Kidney (tissue), 14 donors: Measurements from ENCODE around the gene PKIG. TPM values are rescaled to one million over a fixed set of nuclear protein-coding genes. Genes with fewer than 3 reads are reported as not detected.
A peak's percentile ranks its signal among the peaks of the same experiment; 100 is the strongest.

Experiments
- DNase-seq, 5 donors: peaks; one replicate each; pipeline ENCODE4 v3.0.0-alpha.2; 2013 to 2020
- FAIRE-seq: peaks from 2 replicates; lab custom pipeline; 2012; peaks lifted over from hg19 to GRCh38; lab: Jason Lieb, UNC
- H3K27ac ChIP-seq, 2 donors: one replicate each; pipeline ENCODE4 v1.7.0; 2013; ENCODE audit warnings: low read depth in 2 of 2, low read length in 2 of 2, inconsistent platforms in 1 of 2
- H3K27me3 ChIP-seq: one replicate; pipeline ENCODE4 v1.7.1; 2013; ENCODE audit warnings: low read length, inconsistent platforms; ENCODE audit not compliant: control insufficient read depth, insufficient read depth
- H3K36me3 ChIP-seq, 3 donors: one replicate each; pipeline versions ENCODE4 v1.7.0 to v1.7.1; 2013; ENCODE audit warnings: low read length in 3 of 3, control low read depth in 1 of 3, inconsistent platforms in 1 of 3; ENCODE audit not compliant: insufficient read depth in 3 of 3, control insufficient read depth in 2 of 3
- H3K4me1 ChIP-seq, 3 donors: one replicate each; pipeline versions ENCODE4 v1.7.0 to v1.7.1; 2013; ENCODE audit warnings: low read length in 3 of 3, inconsistent platforms in 1 of 3, low read depth in 1 of 3; ENCODE audit not compliant: control insufficient read depth in 2 of 3, insufficient read depth in 2 of 3
- H3K4me3 ChIP-seq, 3 donors: one replicate each; pipeline versions ENCODE4 v1.7.0 to v1.8.1; 2013; ENCODE audit warnings: low read length in 3 of 3, control low read depth in 1 of 3, inconsistent platforms in 1 of 3
- H3K9ac ChIP-seq, 3 donors: one replicate each; pipeline versions ENCODE4 v1.7.0 to v1.7.1; 2013; ENCODE audit warnings: low read length in 3 of 3, control low read depth in 1 of 3, inconsistent platforms in 1 of 3
- H3K9me3 ChIP-seq, 3 donors: one replicate each; pipeline versions ENCODE4 v1.7.0 to v1.7.1; 2013; ENCODE audit warnings: low read length in 3 of 3, control low read depth in 1 of 3, inconsistent platforms in 1 of 3; ENCODE audit not compliant: control insufficient read depth in 2 of 3, insufficient read depth in 1 of 3
- intact Hi-C: fragments of 100-400 bp; cut with DNase I; formaldehyde crosslinking; loops from one replicate; pipeline ENCODE4 v1.11.1; 2022
- polyA plus RNA-seq: library from polyadenylated mRNA; stranded (reverse); fragments of 350-450 nt; fragmentation: Illumina TruSeq; extraction: RNeasy Lipid Tissue Mini Kit (QIAGEN cat#74804); gene quantifications from one replicate; pipeline ENCODE4 v1.2.3, GENCODE V29; 2014; ENCODE audit warnings: low read depth, low replicate concordance; ENCODE audit not compliant: insufficient read depth
- total RNA-seq: library from RNA; stranded (reverse); fragmentation: NEBNext Ultra II Directional; extraction: Animal tissue kit (Norgen Biotek cat#: 25700); gene quantifications from one replicate; pipeline ENCODE4 v1.2.1, GENCODE V29; 2021
- TF ChIP-seq, protein P1 (sequence below): IDR thresholded peaks from 3 replicates; pipeline ENCODE4 v1.5.1; 2012; ENCODE audit warnings: mild to moderate bottlenecking, moderate library complexity, borderline replicate concordance; ENCODE audit not compliant: insufficient read depth; ENCODE audit errors: extremely low read depth
- donor health status: control.
- donor health status: control.
- donor health status: control.
- donor health status: control.
- donor health status: control.
- donor health status: DM: yes; HTN: yes; CAD: no.
- donor health status: Normal renal cell carcinoma (clear cell type).

Gene PKIG
- total and polyA plus RNA-seq, 2 donors from 2014 or later = 71.1 to 150 TPM

DNA sequence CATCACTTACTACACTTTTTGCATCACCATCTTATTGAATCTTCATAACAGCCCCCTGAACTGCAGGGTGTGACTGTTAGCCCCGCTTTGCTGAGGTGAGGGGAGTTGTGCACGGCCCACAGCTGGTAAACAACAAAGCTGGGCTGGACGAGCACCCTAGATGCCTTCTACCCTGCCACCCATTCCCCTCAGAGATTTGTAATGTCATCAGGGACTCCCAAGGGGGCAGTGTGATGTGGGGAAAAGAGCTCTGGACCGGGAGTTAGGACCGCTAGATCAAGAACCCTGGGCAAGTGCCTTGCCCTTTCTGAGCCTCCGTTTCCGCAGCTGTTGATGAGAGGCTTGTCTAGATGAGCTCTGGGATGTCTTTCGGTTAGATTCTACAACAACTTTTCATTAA lies 20.9 kb downstream of the PKIG start:
- DNase-seq (no peak), FAIRE-seq (no peak)
- Histone ChIP-seq H3K27ac (no peak overlapping the region), H3K27me3 (no peaks in the 10 kb centered on the region), H3K4me3 (no peak overlapping the region), H3K36me3 (no peaks in the 10 kb centered on the region), H3K4me1 (peaks cover 0 to 33% (median 13%) of the 10 kb centered on the region in 3 donors), H3K9me3 (no peaks in the 10 kb centered on the region), H3K9ac (no peak overlapping the region)
- intact Hi-C loops = no loop called here
- TF ChIP-seq, protein P1, sequence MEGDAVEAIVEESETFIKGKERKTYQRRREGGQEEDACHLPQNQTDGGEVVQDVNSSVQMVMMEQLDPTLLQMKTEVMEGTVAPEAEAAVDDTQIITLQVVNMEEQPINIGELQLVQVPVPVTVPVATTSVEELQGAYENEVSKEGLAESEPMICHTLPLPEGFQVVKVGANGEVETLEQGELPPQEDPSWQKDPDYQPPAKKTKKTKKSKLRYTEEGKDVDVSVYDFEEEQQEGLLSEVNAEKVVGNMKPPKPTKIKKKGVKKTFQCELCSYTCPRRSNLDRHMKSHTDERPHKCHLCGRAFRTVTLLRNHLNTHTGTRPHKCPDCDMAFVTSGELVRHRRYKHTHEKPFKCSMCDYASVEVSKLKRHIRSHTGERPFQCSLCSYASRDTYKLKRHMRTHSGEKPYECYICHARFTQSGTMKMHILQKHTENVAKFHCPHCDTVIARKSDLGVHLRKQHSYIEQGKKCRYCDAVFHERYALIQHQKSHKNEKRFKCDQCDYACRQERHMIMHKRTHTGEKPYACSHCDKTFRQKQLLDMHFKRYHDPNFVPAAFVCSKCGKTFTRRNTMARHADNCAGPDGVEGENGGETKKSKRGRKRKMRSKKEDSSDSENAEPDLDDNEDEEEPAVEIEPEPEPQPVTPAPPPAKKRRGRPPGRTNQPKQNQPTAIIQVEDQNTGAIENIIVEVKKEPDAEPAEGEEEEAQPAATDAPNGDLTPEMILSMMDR = no peak

- Histone ChIP-seq H3K9me3 (no peaks in the 10 kb centered on the region), H3K4me3 (no peak overlapping the region), H3K27ac (no peak overlapping the region), H3K9ac (no peak overlapping the region), H3K36me3 (no peaks in the 10 kb centered on the region), H3K27me3 (no peaks in the 10 kb centered on the region), H3K4me1 (peaks cover 0 to 18% (median 16%) of the 10 kb centered on the region in 3 donors)
- intact Hi-C loops = no loop called here
- TF ChIP-seq, protein P1 = no peak
- FAIRE-seq (no peak), DNase-seq (no peak)
These were observed 24.5 kb downstream of the PKIG start for GRCh38 chr20:44606725-44607441.

GRCh38 chr20:44609006-44609515 lies 26.7 kb downstream of the PKIG start:
- FAIRE-seq = no peak
- Histone ChIP-seq H3K4me1 (peaks cover 0 to 14% (median 11%) of the 10 kb centered on the region in 3 donors), H3K9ac (peak overlapping the region in 1 of 3 donors; percentile 41), H3K36me3 (peaks cover 0 to 3% (median 2%) of the 10 kb centered on the region in 3 donors), H3K27me3 (no peaks in the 10 kb centered on the region), H3K27ac (peak overlapping the region; percentile 71 to 87), H3K9me3 (no peaks in the 10 kb centered on the region), H3K4me3 (no peak overlapping the region)
- peak in 1 of 5 donors; percentile 34 for DNase-seq
- TF ChIP-seq, protein P1 = no peak
- intact Hi-C loops = no loop called here
